ENCODE results near the gene HES7.

GRCh38 chr17:8072341-8072728 lies 51.6 kb downstream of the HES7 start:
- TF ChIP-seq CTCF (IDR thresholded peaks at IDR 0.05; ENCODE audit: low read depth, low read length) (no peak), POLR2A (IDR thresholded peaks at IDR 0.05; ENCODE audit: extremely low read depth, insufficient read length) (no peak), MAX (IDR thresholded peaks at IDR 0.05; ENCODE audit: low read depth, low read length) (no peak)
